Hepatocyte (in vitro differentiated cells): ENCODE results near the gene DEFB126. TPM values are rescaled to one million over a fixed set of nuclear protein-coding genes. Genes with fewer than 3 reads are reported as not detected.
"Not testable (repeated sequence)": the region's sequence is repeated elsewhere in the genome, so short reads cannot be mapped to it uniquely, and the experiment has no call there.

ENCODE experiments used
- DNase-seq: peaks from one replicate; pipeline ENCODE4 v3.0.0-alpha.2; 2016; ENCODE audit warnings: low spot score
- H2AFZ ChIP-seq: fragments of 200-600 bp; sonication (generic); 2 replicates; pipeline ENCODE4 v1.6.0; 2016; ENCODE audit warnings: antibody characterized with exemption, mild to moderate bottlenecking
- H3K27ac ChIP-seq: fragments of 200-600 bp; sonication (generic); 2 replicates; pipeline ENCODE4 v1.5.1; 2016; ENCODE audit warnings: mild to moderate bottlenecking
- H3K27me3 ChIP-seq: fragments of 200-600 bp; sonication (generic); 2 replicates; pipeline ENCODE4 v1.6.1; 2016
- H3K36me3 ChIP-seq: fragments of 200-600 bp; sonication (generic); replicated peaks from 2 replicates; pipeline ENCODE4 v1.5.1; 2016; ENCODE audit warnings: low read depth; ENCODE audit not compliant: insufficient read depth
- H3K4me1 ChIP-seq: fragments of 200-600 bp; sonication (generic); 2 replicates; pipeline ENCODE4 v1.5.1; 2016; ENCODE audit warnings: mild to moderate bottlenecking, moderate library complexity; ENCODE audit not compliant: insufficient read depth
- H3K4me2 ChIP-seq: fragments of 200-600 bp; sonication (generic); 2 replicates; pipeline ENCODE4 v1.6.0; 2016
- H3K4me3 ChIP-seq: fragments of 200-600 bp; sonication (generic); 2 replicates; pipeline ENCODE4 v1.5.1; 2016; ENCODE audit warnings: mild to moderate bottlenecking
- H3K79me2 ChIP-seq: fragments of 200-600 bp; sonication (generic); 2 replicates; pipeline ENCODE4 v1.6.0; 2017; ENCODE audit warnings: mild to moderate bottlenecking
- H3K9me2 ChIP-seq: fragments of 200-600 bp; sonication (generic); replicated peaks from 2 replicates; pipeline ENCODE4 v1.6.0; 2017; ENCODE audit warnings: mild to moderate bottlenecking; ENCODE audit not compliant: insufficient read depth
- H3K9me3 ChIP-seq: fragments of 200-600 bp; sonication (generic); 2 replicates; pipeline ENCODE4 v1.5.1; 2016; ENCODE audit warnings: low read depth, mild to moderate bottlenecking
- H4K20me1 ChIP-seq: fragments of 200-600 bp; sonication (generic); 2 replicates; pipeline ENCODE4 v1.6.0; 2016; ENCODE audit warnings: mild to moderate bottlenecking; ENCODE audit not compliant: insufficient read depth, poor library complexity, severe bottlenecking
- CTCF ChIP-seq: fragments of 200-600 bp; sonication (generic); IDR thresholded peaks from 2 replicates; pipeline ENCODE4 v1.5.1; 2016; ENCODE audit warnings: antibody characterized with exemption, mild to moderate bottlenecking; ENCODE audit not compliant: poor library complexity
- EZH2 ChIP-seq: fragments of 200-600 bp; sonication (generic); IDR thresholded peaks from 2 replicates; pipeline ENCODE4 v1.6.1; 2016; ENCODE audit warnings: antibody characterized with exemption, mild to moderate bottlenecking, borderline replicate concordance
- EZH2phosphoT487 ChIP-seq: fragments of 200-600 bp; sonication (generic); IDR thresholded peaks from one replicate; pipeline ENCODE4 v1.6.1; 2018; ENCODE audit warnings: antibody characterized with exemption, mild to moderate bottlenecking, low read depth, moderate library complexity; ENCODE audit not compliant: unreplicated experiment, severe bottlenecking
- WGBS: methylation state at CpG from one replicate; pipeline ENCODE4 v1.1.6; 2016; ENCODE audit warnings: low lambda C conversion rate; ENCODE audit errors: missing lambda C conversion rate; 5-methylcytosine and 5-hydroxymethylcytosine counted together
- polyA plus RNA-seq: library from polyadenylated mRNA; unstranded; fragments of >200 nt; fragmentation: Nextera tagmentation; extraction: Ambion mirVana; gene quantifications from 2 replicates; pipeline ENCODE4 v1.2.1, GENCODE V29; 2016
- total RNA-seq: library from RNA; depleted of rRNA; stranded (reverse); fragments of >200 nt; gene quantifications from 2 replicates; pipeline ENCODE4 v1.2.3, GENCODE V29; 2014

DEFB126 gene
- total RNA-seq: not detected in 2 replicates
- polyA plus RNA-seq: not detected in 2 replicates

GRCh38 chr20:142290-142689 is at the start of gene DEFB126:
TSS of gene DEFB126 (plus strand) at chr20:142590. CDS start at chr20:142629, 39 bp downstream.
- Histone ChIP-seq H3K4me3 (no peak within 1 kb of the TSS), H3K9me3 (no peaks in the 10 kb centered on the region), H3K9me2 (no peaks in the 10 kb centered on the region), H3K79me2 (no peaks in the 10 kb centered on the region), H3K4me2 (no peak within 1 kb of the TSS), H4K20me1 (no peaks in the 10 kb centered on the region), H3K27me3 (peaks cover 5% of the 10 kb centered on the region), H3K27ac (no peak within 1 kb of the TSS), H2AFZ (no peak within 1 kb of the TSS), H3K4me1 (no peaks in the 10 kb centered on the region), H3K36me3 (no peaks in the 10 kb centered on the region)
- no peak for DNase-seq
- WGBS: 6% methylated on average over 1 of the region's 1 CpG
- TF ChIP-seq EZH2phosphoT487 (no peak), CTCF (no peak), EZH2 (no peak)

GRCh38 chr20:93641-94040 is 48.7 kb upstream of the DEFB126 start:
- Histone ChIP-seq H3K79me2 (no peaks in the 10 kb centered on the region), H3K4me3 (no peak overlapping the region), H3K9me3 (no peaks in the 10 kb centered on the region), H3K4me1 (no peaks in the 10 kb centered on the region), H3K36me3 (no peaks in the 10 kb centered on the region), H3K27ac (no peak overlapping the region), H3K27me3 (no peaks in the 10 kb centered on the region), H4K20me1 (no peaks in the 10 kb centered on the region), H3K9me2 (no peaks in the 10 kb centered on the region), H3K4me2 (no peak overlapping the region), H2AFZ (no peak overlapping the region)
- TF ChIP-seq CTCF (no peak), EZH2 (no peak), EZH2phosphoT487 (no peak)
- DNase-seq: no peak

GRCh38 chr20:95215-95614 is 47.2 kb upstream of the DEFB126 start:
- Histone ChIP-seq H3K79me2 (no peaks in the 10 kb centered on the region), H3K4me3 (no peak overlapping the region), H3K9me3 (no peaks in the 10 kb centered on the region), H3K4me1 (no peaks in the 10 kb centered on the region), H2AFZ (no peak overlapping the region), H3K27ac (no peak overlapping the region), H3K4me2 (no peak overlapping the region), H4K20me1 (no peaks in the 10 kb centered on the region), H3K36me3 (no peaks in the 10 kb centered on the region), H3K9me2 (no peaks in the 10 kb centered on the region), H3K27me3 (no peaks in the 10 kb centered on the region)
- no peak for DNase-seq
- 78% methylated on average over 4 of the region's 4 CpGs for WGBS
- TF ChIP-seq EZH2 (no peak), EZH2phosphoT487 (no peak), CTCF (no peak)

- not testable (repeated sequence) for H3K4me2 ChIP-seq, H4K20me1 ChIP-seq, H3K4me3 ChIP-seq, H3K9me2 ChIP-seq, H3K27me3 ChIP-seq, H3K27ac ChIP-seq, H2AFZ ChIP-seq, H3K36me3 ChIP-seq, H3K4me1 ChIP-seq, H3K9me3 ChIP-seq, H3K79me2 ChIP-seq, DNase-seq
- 86% methylated on average over 5 of the region's 5 CpGs for WGBS
These were observed 44.7 kb upstream of the DEFB126 start for GRCh38 chr20:97691-98090.
